WI38 (cell line): ENCODE results near the gene FSD2.
A peak's percentile ranks its signal among the peaks of the same experiment; 100 is the strongest.
"Not testable (repeated sequence)": the region's sequence is repeated elsewhere in the genome, so short reads cannot be mapped to it uniquely, and the experiment has no call there.

Experiments
- H3K4me3 ChIP-seq: 2 replicates; pipeline ENCODE4 v1.5.1; 2011; ENCODE audit warnings: low read depth, mild to moderate bottlenecking, control low read depth, low read length
- TF ChIP-seq, protein P1 (sequence below): IDR thresholded peaks from 2 replicates; pipeline ENCODE4 v1.5.1; 2012; ENCODE audit warnings: low read depth, mild to moderate bottlenecking, control low read depth, low read length

Gene FSD2

DNA sequence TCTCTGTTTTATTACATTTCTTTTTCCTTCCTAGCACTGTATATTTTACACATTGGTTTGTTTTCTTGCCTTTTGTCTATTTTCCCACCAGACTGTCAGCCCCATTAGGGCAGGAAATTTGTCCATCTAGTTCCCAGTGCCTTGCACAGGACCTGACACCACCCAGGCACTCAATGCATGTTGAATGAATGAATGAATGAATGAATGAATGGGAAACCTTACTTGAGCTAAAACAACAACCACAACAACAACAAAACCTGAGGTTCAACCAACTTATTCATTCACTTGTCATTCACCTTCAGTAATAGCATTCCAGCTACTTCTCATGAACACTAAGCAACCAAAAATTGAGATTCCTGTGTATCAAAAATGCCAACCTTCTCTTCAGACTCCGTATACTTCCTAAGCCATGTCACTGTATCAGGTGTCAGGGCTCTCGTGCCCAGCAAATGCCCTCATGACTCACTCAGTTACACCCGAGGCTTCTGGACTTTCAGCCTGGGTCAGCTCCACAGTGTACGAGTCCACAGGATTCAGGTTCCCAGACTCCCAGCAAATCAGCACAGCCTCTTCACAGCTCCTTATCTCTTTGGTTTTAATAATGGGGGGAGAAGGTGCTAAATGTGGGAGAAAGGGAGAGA lies 37.3 kb downstream of the FSD2 start:
- H3K4me3 ChIP-seq = no peak overlapping the region
- TF ChIP-seq, protein P1, sequence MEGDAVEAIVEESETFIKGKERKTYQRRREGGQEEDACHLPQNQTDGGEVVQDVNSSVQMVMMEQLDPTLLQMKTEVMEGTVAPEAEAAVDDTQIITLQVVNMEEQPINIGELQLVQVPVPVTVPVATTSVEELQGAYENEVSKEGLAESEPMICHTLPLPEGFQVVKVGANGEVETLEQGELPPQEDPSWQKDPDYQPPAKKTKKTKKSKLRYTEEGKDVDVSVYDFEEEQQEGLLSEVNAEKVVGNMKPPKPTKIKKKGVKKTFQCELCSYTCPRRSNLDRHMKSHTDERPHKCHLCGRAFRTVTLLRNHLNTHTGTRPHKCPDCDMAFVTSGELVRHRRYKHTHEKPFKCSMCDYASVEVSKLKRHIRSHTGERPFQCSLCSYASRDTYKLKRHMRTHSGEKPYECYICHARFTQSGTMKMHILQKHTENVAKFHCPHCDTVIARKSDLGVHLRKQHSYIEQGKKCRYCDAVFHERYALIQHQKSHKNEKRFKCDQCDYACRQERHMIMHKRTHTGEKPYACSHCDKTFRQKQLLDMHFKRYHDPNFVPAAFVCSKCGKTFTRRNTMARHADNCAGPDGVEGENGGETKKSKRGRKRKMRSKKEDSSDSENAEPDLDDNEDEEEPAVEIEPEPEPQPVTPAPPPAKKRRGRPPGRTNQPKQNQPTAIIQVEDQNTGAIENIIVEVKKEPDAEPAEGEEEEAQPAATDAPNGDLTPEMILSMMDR = no peak

DNA sequence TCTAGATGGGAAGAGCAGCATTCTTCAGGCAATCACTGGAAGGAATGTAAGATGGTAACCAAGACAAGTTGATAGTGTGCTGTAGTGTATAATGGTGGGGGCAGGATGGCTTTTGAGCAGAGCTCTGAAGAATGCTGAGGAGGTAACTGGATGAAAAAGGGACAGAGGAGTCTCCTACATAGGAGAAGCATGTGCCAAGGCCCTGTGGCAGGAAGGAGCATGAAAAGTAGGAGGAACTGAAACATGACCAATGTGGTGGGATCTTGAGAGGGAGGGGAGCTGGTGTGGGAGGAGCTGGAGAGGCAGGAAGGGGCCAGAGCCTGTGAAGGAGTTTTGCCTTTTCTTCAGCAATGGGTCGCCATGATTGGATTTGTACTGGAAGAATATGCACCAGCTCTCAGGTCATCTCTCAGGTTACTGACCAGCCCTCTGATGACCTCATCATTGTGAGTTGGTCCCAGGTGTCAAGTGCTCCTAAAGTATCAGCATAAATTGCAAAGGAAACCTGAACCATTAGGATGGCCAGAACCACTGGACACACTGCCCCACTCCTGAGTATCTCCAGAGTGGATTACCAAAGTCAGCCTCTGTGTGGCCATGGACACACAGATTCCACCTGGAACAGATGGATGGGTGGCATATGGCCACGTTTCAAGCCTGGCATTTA lies 38.6 kb downstream of the FSD2 start:
- H3K4me3 ChIP-seq = no peak overlapping the region
- TF ChIP-seq, protein P1 = no peak

DNA sequence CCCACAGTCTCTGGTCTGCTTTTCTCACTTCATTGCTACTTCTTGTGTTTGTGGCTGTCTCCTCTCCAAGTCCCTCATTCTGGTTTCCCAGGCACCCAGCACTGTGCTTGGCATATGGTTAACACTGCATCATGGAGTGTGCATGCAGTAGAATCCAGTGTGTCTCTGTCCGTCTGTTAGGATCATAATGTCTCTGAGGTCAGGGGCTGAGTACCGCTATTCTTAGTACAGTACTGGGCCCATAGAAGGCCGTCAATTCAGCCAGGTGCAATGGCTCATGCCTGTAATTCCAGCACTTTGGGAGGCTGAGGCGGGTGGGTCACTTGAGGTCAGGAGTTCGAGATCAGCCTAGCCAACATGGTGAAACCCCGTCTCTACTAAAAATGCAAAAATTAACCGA lies 39.7 kb downstream of the FSD2 start:
- not testable (repeated sequence) for H3K4me3 ChIP-seq

DNA sequence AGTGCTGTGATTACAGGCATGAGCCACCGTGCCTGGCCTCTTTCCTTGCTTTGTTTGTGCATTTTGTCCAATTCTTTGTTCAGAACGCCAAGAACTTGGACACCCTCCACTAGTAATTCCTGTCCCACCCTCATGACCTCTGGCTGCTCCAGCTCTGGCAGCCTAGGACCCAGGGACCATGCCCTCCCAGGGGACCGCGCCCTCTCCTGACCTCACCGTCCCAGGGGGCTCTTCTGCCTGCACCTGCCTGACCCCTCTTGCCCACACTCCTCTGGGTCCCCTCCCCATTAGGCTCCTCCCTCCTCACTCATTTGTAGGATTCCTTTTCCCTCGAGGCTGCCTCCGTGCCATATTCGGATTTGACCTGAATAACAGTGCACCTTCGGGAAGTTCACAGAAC lies 41.1 kb downstream of the FSD2 start:
- TF ChIP-seq, protein P1 = no peak
- H3K4me3 ChIP-seq = no peak overlapping the region

DNA sequence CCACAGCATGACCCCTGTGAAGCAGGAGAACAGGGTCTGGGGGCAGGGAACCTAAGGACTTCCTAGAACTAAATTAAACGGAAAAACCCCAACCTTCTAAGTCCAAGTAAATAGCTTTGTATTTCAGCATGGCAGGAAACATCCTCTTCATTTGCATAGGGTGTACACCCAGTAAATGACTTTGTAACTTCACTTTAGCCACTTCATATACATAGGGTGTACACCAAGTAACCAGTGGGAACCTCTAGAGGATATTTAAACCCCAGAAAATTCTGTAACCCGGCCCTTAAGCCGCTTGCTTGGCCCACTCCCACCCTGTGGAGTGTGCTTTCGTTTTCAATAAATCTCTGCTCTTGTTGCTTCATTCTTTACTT lies 41.8 kb downstream of the FSD2 start:
- TF ChIP-seq, protein P1 = no peak
- no peak overlapping the region for H3K4me3 ChIP-seq

DNA sequence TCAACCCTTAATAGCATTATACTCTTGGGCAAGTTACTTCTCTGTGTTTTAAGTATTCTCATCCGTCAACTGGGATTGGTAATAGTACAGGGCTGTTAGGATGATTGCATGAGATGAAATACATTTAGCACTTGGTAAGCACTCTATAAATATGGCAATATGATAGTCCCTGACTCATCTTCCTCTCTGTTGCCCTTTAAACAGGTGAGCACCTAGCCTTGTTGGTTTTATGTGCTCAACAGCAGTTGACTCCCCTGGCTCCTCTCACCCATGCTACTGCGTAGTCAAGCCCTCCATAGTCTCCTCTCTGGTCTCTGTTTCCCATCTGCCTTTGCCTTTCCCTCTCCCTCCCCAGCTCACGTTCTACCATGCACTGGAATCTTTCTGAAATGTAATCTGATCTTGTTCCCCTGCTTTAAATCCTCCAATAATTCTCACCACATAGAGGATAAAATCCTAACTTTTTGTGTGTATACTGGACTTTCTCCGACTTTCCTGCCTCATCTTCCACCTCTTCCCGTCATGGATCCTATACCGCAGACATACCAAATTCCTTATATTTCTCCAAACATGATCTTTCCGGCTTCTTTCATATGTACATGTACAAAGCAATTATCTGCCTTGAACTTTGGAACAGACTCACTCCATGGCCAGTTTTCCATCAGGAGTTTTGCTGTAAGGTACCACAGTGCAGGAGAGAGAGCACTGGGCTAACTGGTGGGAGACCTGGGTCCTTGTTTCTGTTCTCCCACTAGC lies 42.3 kb downstream of the FSD2 start:
- H3K4me3 ChIP-seq = no peak overlapping the region
- TF ChIP-seq, protein P1 = no peak

DNA sequence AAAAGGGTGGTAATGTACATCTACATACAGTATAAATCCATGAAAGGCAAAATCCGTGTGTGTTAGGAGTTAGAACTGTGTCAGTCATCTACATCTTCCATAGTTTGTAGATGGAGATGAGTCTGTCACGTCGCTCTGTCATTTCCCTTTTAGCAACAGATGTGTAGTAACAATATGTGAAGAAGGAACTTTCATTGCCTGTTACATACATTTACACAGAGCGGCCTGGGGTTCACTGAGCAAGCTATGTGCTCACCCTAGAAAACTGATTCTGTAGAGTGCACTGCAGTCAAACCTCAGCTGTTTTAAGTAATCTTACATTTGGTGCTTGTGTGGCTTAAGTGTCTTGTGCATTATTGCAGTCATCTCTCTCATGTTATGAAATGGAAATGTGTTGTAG lies 54.6 kb downstream of the FSD2 start:
- H3K4me3 ChIP-seq = peak overlapping the region; percentile 98
- TF ChIP-seq, protein P1 = no peak
